ENCODE measurements around the gene PAM16.

The PAM16 gene

DNA sequence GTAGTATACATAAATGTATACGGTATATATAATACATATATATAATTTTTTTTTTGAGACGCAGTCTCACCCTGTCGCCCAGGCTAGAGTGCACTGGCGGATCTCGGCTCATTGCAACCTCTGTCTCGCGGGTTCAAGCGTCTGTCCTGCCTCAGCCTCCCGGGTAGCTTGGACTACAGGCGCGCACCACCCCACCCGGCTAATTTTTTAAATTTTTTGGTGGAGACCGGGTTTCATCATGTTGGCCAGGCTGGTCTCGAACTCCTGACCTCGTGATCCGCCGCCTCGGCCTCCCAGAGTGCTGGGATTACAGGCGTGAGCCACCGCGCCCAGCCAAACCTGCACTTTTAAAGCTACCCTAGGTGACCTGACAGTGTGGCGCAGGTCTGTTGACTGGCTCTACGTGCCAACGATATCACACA, 745 bp downstream of the PAM16 start:
- Histone ChIP-seq H3K9me3 (ENCODE audit: control insufficient read depth, insufficient read depth, low read length) (no peaks in the 10 kb centered on the region; the same call in 1 of the 2 replicates), H4K20me1 (ENCODE audit: control insufficient read depth, insufficient read depth, low read depth, low read length) (no peaks in the 10 kb centered on the region), H3K27me3 (ENCODE audit: control insufficient read depth, low read length) (no peaks in the 10 kb centered on the region), H3K79me2 (ENCODE audit: control insufficient read depth, low read length) (peaks cover 57% of the 10 kb centered on the region), H3K4me1 (ENCODE audit: control insufficient read depth, low read length) (peaks cover 15% of the 10 kb centered on the region), H3F3A (ENCODE audit: control insufficient read depth, insufficient read depth) (peaks cover under 1% of the 10 kb centered on the region; the same call in 1 of the 2 replicates), H3K4me3 (ENCODE audit: low read length) (peak overlapping the region; percentile 100), H3K27ac (ENCODE audit: low read depth, low read length) (peak overlapping the region; percentile 46), H3K9me2 (replicated peaks; ENCODE audit: control insufficient read depth, low read length) (no peaks in the 10 kb centered on the region), H3K36me3 (ENCODE audit: control insufficient read depth, low read length) (peaks cover 40% of the 10 kb centered on the region), H3K4me2 (ENCODE audit: low read length) (peak overlapping the region; percentile 92)
- no peak for TF ChIP-seq EZH2phosphoT487 (IDR thresholded peaks at IDR 0.05; ENCODE audit: borderline replicate concordance, low read length)
- TF ChIP-seq, protein P1, sequence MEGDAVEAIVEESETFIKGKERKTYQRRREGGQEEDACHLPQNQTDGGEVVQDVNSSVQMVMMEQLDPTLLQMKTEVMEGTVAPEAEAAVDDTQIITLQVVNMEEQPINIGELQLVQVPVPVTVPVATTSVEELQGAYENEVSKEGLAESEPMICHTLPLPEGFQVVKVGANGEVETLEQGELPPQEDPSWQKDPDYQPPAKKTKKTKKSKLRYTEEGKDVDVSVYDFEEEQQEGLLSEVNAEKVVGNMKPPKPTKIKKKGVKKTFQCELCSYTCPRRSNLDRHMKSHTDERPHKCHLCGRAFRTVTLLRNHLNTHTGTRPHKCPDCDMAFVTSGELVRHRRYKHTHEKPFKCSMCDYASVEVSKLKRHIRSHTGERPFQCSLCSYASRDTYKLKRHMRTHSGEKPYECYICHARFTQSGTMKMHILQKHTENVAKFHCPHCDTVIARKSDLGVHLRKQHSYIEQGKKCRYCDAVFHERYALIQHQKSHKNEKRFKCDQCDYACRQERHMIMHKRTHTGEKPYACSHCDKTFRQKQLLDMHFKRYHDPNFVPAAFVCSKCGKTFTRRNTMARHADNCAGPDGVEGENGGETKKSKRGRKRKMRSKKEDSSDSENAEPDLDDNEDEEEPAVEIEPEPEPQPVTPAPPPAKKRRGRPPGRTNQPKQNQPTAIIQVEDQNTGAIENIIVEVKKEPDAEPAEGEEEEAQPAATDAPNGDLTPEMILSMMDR (IDR thresholded peaks at IDR 0.05; ENCODE audit: low read depth, low read length, poor library complexity, severe bottlenecking), result no peak

DNA sequence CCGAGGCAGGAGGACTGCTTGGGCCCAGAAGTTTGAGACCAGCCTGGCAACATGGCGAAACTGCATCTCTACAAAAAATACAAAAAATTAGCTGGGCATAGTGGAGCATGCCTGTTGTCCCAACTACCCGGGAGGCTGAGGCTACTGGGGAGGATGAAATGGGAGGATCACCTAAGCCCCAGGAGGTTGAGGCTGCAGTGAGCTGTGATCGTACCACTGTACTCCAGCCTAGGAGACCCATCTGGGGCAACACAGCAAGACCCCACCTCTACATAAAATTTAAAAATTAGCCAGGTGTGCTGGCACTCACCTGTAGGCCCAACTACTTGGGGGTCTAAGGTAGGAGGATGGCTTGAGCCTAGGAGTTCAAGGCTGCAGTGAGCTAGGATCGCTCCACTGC, 1.8 kb downstream of the PAM16 start:
- Histone ChIP-seq H3K4me2 (ENCODE audit: low read length) (peak overlapping the region; percentile 92), H3K4me1 (ENCODE audit: control insufficient read depth, low read length) (peaks cover 15% of the 10 kb centered on the region), H3K9me3 (ENCODE audit: control insufficient read depth, insufficient read depth, low read length) (peaks cover 7% of the 10 kb centered on the region; the same call in 1 of the 2 replicates), H3K27me3 (ENCODE audit: control insufficient read depth, low read length) (no peaks in the 10 kb centered on the region), H3K36me3 (ENCODE audit: control insufficient read depth, low read length) (peaks cover 47% of the 10 kb centered on the region), H3F3A (ENCODE audit: control insufficient read depth, insufficient read depth) (peaks cover 9% of the 10 kb centered on the region), H3K27ac (ENCODE audit: low read depth, low read length) (no peak overlapping the region), H4K20me1 (ENCODE audit: control insufficient read depth, insufficient read depth, low read depth, low read length) (no peaks in the 10 kb centered on the region), H3K79me2 (ENCODE audit: control insufficient read depth, low read length) (peaks cover 68% of the 10 kb centered on the region), H3K4me3 (ENCODE audit: low read length) (peak overlapping the region; percentile 100; the same call in 1 of the 2 replicates), H3K9me2 (replicated peaks; ENCODE audit: control insufficient read depth, low read length) (no peaks in the 10 kb centered on the region)
- TF ChIP-seq, protein P1 (IDR thresholded peaks at IDR 0.05; ENCODE audit: low read depth, low read length, poor library complexity, severe bottlenecking), result no peak
- no peak for TF ChIP-seq EZH2phosphoT487 (IDR thresholded peaks at IDR 0.05; ENCODE audit: borderline replicate concordance, low read length)

DNA sequence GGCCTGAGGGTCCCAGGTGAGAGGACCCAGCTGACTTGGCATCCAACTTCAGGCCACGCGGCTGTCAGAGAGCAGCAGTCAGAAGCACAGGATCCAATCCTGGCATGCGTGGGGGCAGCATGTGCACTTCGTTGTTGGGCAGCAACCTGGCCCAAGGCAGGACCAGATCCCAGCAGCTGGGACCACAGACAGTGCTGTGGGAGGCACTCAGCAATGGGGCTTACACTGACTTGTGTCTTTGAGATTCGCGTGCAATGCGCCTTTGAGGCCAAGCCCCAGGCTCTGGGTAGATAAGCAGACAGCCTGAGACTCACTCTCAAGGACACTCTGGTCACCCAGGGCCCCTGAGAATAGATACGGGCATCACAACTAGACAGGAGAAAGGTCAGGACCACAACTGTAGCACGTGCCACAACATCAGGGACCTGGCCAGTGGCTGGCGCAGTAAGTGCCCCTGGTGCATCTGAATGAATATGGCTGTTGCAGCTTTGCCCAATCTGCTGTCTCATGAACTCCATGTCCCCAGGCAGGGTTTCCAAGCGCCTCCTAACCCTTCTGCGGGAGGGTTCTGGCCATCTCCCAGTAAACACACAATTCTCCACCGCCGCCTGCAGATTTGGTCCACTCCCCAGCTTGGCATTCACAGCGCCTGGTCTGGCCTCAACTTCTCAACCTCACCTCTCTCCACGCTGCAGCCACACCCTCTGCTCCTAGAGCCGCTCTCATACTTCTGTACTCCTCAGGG, 3.2 kb downstream of the PAM16 start:
- peaks cover 11% of the 10 kb centered on the region for H3F3A ChIP-seq (ENCODE audit: control insufficient read depth, insufficient read depth)
- no peaks in the 10 kb centered on the region for H4K20me1 ChIP-seq (ENCODE audit: control insufficient read depth, insufficient read depth, low read depth, low read length)
- peaks cover 57% of the 10 kb centered on the region for H3K36me3 ChIP-seq (ENCODE audit: control insufficient read depth, low read length)
- TF ChIP-seq, protein P1 (IDR thresholded peaks at IDR 0.05; ENCODE audit: low read depth, low read length, poor library complexity, severe bottlenecking), result no peak
- H3K9me3 ChIP-seq (ENCODE audit: control insufficient read depth, insufficient read depth, low read length), result peaks cover 7% of the 10 kb centered on the region; the same call in 1 of the 2 replicates
- H3K27me3 ChIP-seq (ENCODE audit: control insufficient read depth, low read length), result no peaks in the 10 kb centered on the region
- H3K4me3 ChIP-seq (ENCODE audit: low read length), result no peak overlapping the region
- no peak overlapping the region for H3K27ac ChIP-seq (ENCODE audit: low read depth, low read length)
- no peaks in the 10 kb centered on the region for H3K9me2 ChIP-seq (replicated peaks; ENCODE audit: control insufficient read depth, low read length)
- H3K4me2 ChIP-seq (ENCODE audit: low read length), result no peak overlapping the region
- peaks cover 82% of the 10 kb centered on the region for H3K79me2 ChIP-seq (ENCODE audit: control insufficient read depth, low read length)
- H3K4me1 ChIP-seq (ENCODE audit: control insufficient read depth, low read length), result peaks cover 15% of the 10 kb centered on the region
